Fibroblast of lung (primary cell): ENCODE measurements around the gene CEP164. TPM values are rescaled to one million over a fixed set of nuclear protein-coding genes. Genes with fewer than 3 reads are reported as not detected.

Experiments
- DNase-seq, 2 donors: peaks; one replicate each; pipeline versions ENCODE4 v3.0.0 to v3.0.0-alpha.2; 2010; ENCODE audit warnings: low read depth in 2 of 2
- H2AFZ ChIP-seq: 2 replicates; pipeline ENCODE4 v1.5.1; 2012; ENCODE audit warnings: low read length, control low read depth, inconsistent platforms
- H3K27ac ChIP-seq: 2 replicates; pipeline ENCODE4 v1.5.1; 2011; ENCODE audit warnings: low read length, control low read depth; ENCODE audit not compliant: insufficient read depth
- H3K27me3 ChIP-seq: 2 replicates; pipeline ENCODE4 v1.5.1; 2011; ENCODE audit warnings: mild to moderate bottlenecking, low read length; ENCODE audit not compliant: control insufficient read depth, insufficient read depth
- H3K36me3 ChIP-seq: 2 replicates; pipeline ENCODE4 v1.5.1; 2011; ENCODE audit warnings: low read length; ENCODE audit not compliant: control insufficient read depth, insufficient read depth
- H3K4me1 ChIP-seq: 2 replicates; pipeline ENCODE4 v1.5.1; 2011; ENCODE audit warnings: low read length; ENCODE audit not compliant: control insufficient read depth, insufficient read depth; ENCODE audit errors: extremely low read depth
- H3K4me2 ChIP-seq: 2 replicates; pipeline ENCODE4 v1.5.1; 2011; ENCODE audit warnings: low read length, control low read depth; ENCODE audit not compliant: insufficient read depth; ENCODE audit errors: extremely low read depth
- H3K4me3 ChIP-seq, 4 experiments: fragments of 200-600 bp in 1 of 4; sonication (generic) in 1 of 4; replicated peaks in 1 of 4; 2 replicates each; pipeline ENCODE4 v1.5.1; 2011 to 2016; ENCODE audit warnings: low read length in 4 of 4, low read depth in 3 of 4, mild to moderate bottlenecking in 3 of 4, control low read depth in 2 of 4, inconsistent platforms in 1 of 4, mixed read lengths in 1 of 4; ENCODE audit not compliant: insufficient read depth in 1 of 4; ENCODE audit errors: control extremely low read depth in 1 of 4
- H3K79me2 ChIP-seq: 2 replicates; pipeline ENCODE4 v1.5.1; 2012; ENCODE audit warnings: mild to moderate bottlenecking, low read length, inconsistent platforms; ENCODE audit not compliant: control insufficient read depth, insufficient read depth
- H3K9ac ChIP-seq: 2 replicates; pipeline ENCODE4 v1.5.1; 2011; ENCODE audit warnings: mild to moderate bottlenecking, low read length, control low read depth; ENCODE audit not compliant: insufficient read depth
- H3K9me3 ChIP-seq: 2 replicates; pipeline ENCODE4 v1.5.1; 2012; ENCODE audit warnings: low read depth, low read length; ENCODE audit not compliant: control insufficient read depth, insufficient read depth
- H4K20me1 ChIP-seq: 2 replicates; pipeline ENCODE4 v1.5.1; 2011; ENCODE audit warnings: low read length; ENCODE audit not compliant: control insufficient read depth, insufficient read depth; ENCODE audit errors: extremely low read depth
- CTCF ChIP-seq, 2 donors: IDR thresholded peaks in 1 of 2; conservative IDR thresholded peaks in 1 of 2; 1 replicate in 1 of 2; 2 replicates in 1 of 2; pipeline ENCODE4 v1.5.1; 2011 to 2012; ENCODE audit warnings: low read length in 2 of 2, control low read depth in 1 of 2, inconsistent platforms in 1 of 2, low read depth in 1 of 2, mild to moderate bottlenecking in 1 of 2
- EZH2 ChIP-seq: IDR thresholded peaks from 2 replicates; pipeline ENCODE4 v1.5.1; 2012; ENCODE audit warnings: low read length, control low read depth, mild to moderate bottlenecking; ENCODE audit errors: missing control alignments
- polyA plus RNA-seq, 2 donors: library from polyadenylated mRNA; depleted of rRNA in 1 of 2; stranded (reverse) in 1 of 2; unstranded in 1 of 2; fragments of >200 nt; gene quantifications; 2 replicates each; pipeline ENCODE4 v1.2.1, GENCODE V29; 2011 to 2012; ENCODE audit warnings: missing spikeins in 1 of 2
- total RNA-seq: library from RNA; depleted of rRNA; stranded (reverse); fragments of >200 nt; gene quantifications from 2 replicates; pipeline ENCODE4 v1.2.1, GENCODE V29; 2014

CEP164 gene
- total and polyA plus RNA-seq, 2 donors (not counting 1 experiment from before 2014, with no cell fraction given): 16.1 to 33.5 TPM

GRCh38 chr11:117295438-117296137 lies 32.1 kb upstream of the CEP164 start:
- H3K4me1 ChIP-seq: peaks cover 8% of the 10 kb centered on the region
- H4K20me1 ChIP-seq: no peaks in the 10 kb centered on the region
- TF ChIP-seq CTCF (conservative IDR thresholded peaks at IDR 0.05 in 1 of 2, IDR thresholded peaks at IDR 0.05 in 1 of 2; ENCODE audit: low read depth in 1 of 2, low read length in 2 of 2) (no peak), EZH2 (no peak)
- no peak overlapping the region for H2AFZ ChIP-seq
- H3K9me3 ChIP-seq: no peaks in the 10 kb centered on the region
- no peak overlapping the region for H3K27ac ChIP-seq
- no peaks in the 10 kb centered on the region for H3K79me2 ChIP-seq
- no peak overlapping the region for H3K4me3 ChIP-seq
- no peak for DNase-seq
- H3K27me3 ChIP-seq: no peaks in the 10 kb centered on the region
- no peak overlapping the region for H3K4me2 ChIP-seq
- peaks cover 11% of the 10 kb centered on the region for H3K36me3 ChIP-seq
- H3K9ac ChIP-seq: no peak overlapping the region

GRCh38 chr11:117296881-117297280 lies 30.8 kb upstream of the CEP164 start:
- no peaks in the 10 kb centered on the region for H3K9me3 ChIP-seq
- H3K79me2 ChIP-seq: no peaks in the 10 kb centered on the region
- no peak overlapping the region for H3K9ac ChIP-seq
- TF ChIP-seq EZH2 (no peak), CTCF (conservative IDR thresholded peaks at IDR 0.05 in 1 of 2, IDR thresholded peaks at IDR 0.05 in 1 of 2; ENCODE audit: low read depth in 1 of 2, low read length in 2 of 2) (no peak)
- no peak overlapping the region for H3K4me2 ChIP-seq
- no peak overlapping the region for H2AFZ ChIP-seq
- peaks cover 14% of the 10 kb centered on the region for H3K4me1 ChIP-seq
- H3K27ac ChIP-seq: no peak overlapping the region
- no peak for DNase-seq
- H4K20me1 ChIP-seq: no peaks in the 10 kb centered on the region
- peaks cover 7% of the 10 kb centered on the region for H3K36me3 ChIP-seq
- H3K27me3 ChIP-seq: no peaks in the 10 kb centered on the region
- H3K4me3 ChIP-seq: no peak overlapping the region

- no peak overlapping the region for H3K4me3 ChIP-seq
- H3K79me2 ChIP-seq: no peaks in the 10 kb centered on the region
- H3K4me2 ChIP-seq: no peak overlapping the region
- no peaks in the 10 kb centered on the region for H3K9me3 ChIP-seq
- no peaks in the 10 kb centered on the region for H4K20me1 ChIP-seq
- no peak overlapping the region for H3K27ac ChIP-seq
- TF ChIP-seq EZH2 (no peak), CTCF (conservative IDR thresholded peaks at IDR 0.05 in 1 of 2, IDR thresholded peaks at IDR 0.05 in 1 of 2; ENCODE audit: low read depth in 1 of 2, low read length in 2 of 2) (no peak)
- DNase-seq: peak in 1 of 2 donors; percentile 9
- peaks cover 3% of the 10 kb centered on the region for H3K36me3 ChIP-seq
- H3K9ac ChIP-seq: no peak overlapping the region
- H3K4me1 ChIP-seq: peaks cover 14% of the 10 kb centered on the region
- H2AFZ ChIP-seq: no peak overlapping the region
- H3K27me3 ChIP-seq: no peaks in the 10 kb centered on the region
Measured at GRCh38 chr11:117298195-117298594, 29.5 kb upstream of the CEP164 start.
